Lower leg skin (tissue), 4 donors: Measurements from ENCODE around the gene CAMK2B. TPM values are rescaled to one million over a fixed set of nuclear protein-coding genes. Genes with fewer than 3 reads are reported as not detected.
A peak's percentile ranks its signal among the peaks of the same experiment; 100 is the strongest.

ENCODE experiments used
- DNase-seq, 2 donors: peaks; one replicate each; pipeline ENCODE4 v3.0.0-alpha.2; 2019; ENCODE audit warnings: low spot score in 2 of 2
- H3K4me3 ChIP-seq: fragments of 200-600 bp; sonication (generic); 2 replicates; pipeline ENCODE4 v1.5.1; 2017; ENCODE audit warnings: mild to moderate bottlenecking, low read depth; ENCODE audit not compliant: poor library complexity, severe bottlenecking
- POLR2A ChIP-seq, 2 donors: fragments of 450-650 bp; IDR thresholded peaks; one replicate each; pipeline ENCODE4 v1.6.1; 2016 to 2017; ENCODE audit warnings: antibody characterized with exemption in 2 of 2, mild to moderate bottlenecking in 1 of 2, moderate library complexity in 1 of 2
- WGBS, 2 donors: methylation state at CpG; one replicate each; pipeline ENCODE4 v1.1.5; 2018; 5-methylcytosine and 5-hydroxymethylcytosine counted together
- intact Hi-C: fragments of 100-400 bp; cut with DNase I; formaldehyde crosslinking; loops from one replicate; pipeline ENCODE4 v1.15.0; 2023; ENCODE audit warnings: low total_unique reads
- total RNA-seq, 4 donors: library from RNA; depleted of rRNA; stranded (reverse); fragments of >200 nt; gene quantifications; one replicate each; pipeline ENCODE4 v1.1.0, GENCODE V29; 2016
- TF ChIP-seq, protein P1 (sequence below), 3 donors: fragments of 450-650 bp; IDR thresholded peaks; one replicate each; pipeline ENCODE4 v1.5.1; 2016; ENCODE audit warnings: antibody characterized with exemption in 3 of 3, mild to moderate bottlenecking in 3 of 3, moderate library complexity in 2 of 3

Gene CAMK2B
- total RNA-seq, 4 donors from 2014 or later, result 0.04 to 2.6 (median 1.1) TPM

DNA sequence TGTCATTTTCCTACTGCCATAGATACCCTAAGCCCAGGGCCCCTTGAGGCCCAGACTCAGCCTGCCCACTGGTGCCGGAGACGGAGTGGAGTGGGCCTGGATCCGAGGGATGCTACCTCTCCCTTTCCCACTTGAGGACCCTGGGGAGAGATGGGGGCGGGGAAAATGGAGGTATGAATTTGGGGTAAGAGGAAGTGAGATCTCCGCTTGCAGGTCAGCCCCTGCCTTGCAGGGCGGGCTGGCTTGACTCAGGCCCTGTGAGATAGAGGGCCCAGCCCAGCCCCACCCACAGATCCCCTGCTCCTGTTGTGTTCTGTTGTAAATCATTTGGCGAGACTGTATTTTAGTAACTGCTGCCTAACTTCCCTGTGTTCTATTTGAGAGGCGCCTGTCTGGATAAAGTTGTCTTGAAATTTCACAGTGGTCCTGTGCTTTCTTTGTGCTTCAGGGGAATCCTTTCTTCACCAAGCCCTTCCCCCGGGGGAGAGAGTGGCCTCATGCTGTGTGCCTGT lies 111.5 kb downstream of the CAMK2B start:
- TF ChIP-seq POLR2A (IDR thresholded peaks at IDR 0.05), result no peak
- TF ChIP-seq, protein P1, sequence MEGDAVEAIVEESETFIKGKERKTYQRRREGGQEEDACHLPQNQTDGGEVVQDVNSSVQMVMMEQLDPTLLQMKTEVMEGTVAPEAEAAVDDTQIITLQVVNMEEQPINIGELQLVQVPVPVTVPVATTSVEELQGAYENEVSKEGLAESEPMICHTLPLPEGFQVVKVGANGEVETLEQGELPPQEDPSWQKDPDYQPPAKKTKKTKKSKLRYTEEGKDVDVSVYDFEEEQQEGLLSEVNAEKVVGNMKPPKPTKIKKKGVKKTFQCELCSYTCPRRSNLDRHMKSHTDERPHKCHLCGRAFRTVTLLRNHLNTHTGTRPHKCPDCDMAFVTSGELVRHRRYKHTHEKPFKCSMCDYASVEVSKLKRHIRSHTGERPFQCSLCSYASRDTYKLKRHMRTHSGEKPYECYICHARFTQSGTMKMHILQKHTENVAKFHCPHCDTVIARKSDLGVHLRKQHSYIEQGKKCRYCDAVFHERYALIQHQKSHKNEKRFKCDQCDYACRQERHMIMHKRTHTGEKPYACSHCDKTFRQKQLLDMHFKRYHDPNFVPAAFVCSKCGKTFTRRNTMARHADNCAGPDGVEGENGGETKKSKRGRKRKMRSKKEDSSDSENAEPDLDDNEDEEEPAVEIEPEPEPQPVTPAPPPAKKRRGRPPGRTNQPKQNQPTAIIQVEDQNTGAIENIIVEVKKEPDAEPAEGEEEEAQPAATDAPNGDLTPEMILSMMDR (IDR thresholded peaks at IDR 0.05), result no peak
- no peak overlapping the region for H3K4me3 ChIP-seq
- intact Hi-C loops, result no loop called here
- WGBS, 2 donors, result 81 to 85% methylated on average over 9 of the region's 9 CpGs
- DNase-seq, result peak in 1 of 2 donors; percentile 75

DNA sequence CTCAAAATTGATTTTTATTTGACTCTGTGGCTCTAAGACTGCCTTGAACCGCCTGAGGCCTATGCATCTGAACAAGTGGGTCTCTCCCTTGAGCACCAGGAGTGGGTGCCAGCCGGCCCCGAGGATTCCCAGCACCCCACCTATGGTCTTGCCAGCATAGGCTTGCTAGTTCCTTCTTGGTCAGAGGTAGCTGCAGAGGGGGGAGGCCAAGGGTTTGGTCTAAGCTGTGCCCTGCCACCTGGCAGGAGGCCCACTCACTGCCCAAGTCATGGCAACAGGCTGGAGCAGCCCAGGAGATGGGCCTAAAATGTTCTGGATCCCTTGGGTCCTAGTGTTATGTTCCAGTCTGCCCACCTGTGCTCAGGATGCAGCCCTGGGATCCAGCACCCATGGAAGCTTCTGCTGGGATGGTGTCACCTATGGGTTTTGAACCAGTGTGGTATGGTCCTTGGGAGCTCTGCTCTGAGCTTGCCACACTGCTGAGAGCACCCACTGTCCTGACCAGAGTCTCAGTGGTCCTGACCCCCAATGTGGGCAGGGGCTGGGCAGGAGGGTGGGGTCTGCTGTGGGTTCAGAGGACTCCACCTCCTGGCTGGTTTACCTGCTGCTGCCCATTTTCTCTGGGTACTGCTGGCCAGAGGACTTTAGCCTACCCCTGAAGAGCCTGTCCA lies 112.1 kb downstream of the CAMK2B start:
- DNase-seq, result peak in 1 of 2 donors; percentile 72
- 61 to 84% methylated on average over 3 of the region's 3 CpGs for WGBS, 2 donors

GRCh38 chr7:44212581-44213184 lies 112.7 kb downstream of the CAMK2B start:
- TF ChIP-seq, protein P1 (IDR thresholded peaks at IDR 0.05), result no peak
- TF ChIP-seq POLR2A (IDR thresholded peaks at IDR 0.05), result no peak
- DNase-seq, result peak in 1 of 2 donors; percentile 60
- no peak overlapping the region for H3K4me3 ChIP-seq
- WGBS, 2 donors, result 73 to 81% methylated on average over 6 to 7 of the region's 7 CpGs
- intact Hi-C loops, result no loop called here

More for the DNA sequence above, 112.1 kb downstream of the CAMK2B start:
- TF ChIP-seq, protein P1 (IDR thresholded peaks at IDR 0.05), result no peak
- TF ChIP-seq POLR2A (IDR thresholded peaks at IDR 0.05), result no peak
- intact Hi-C loops, result no loop called here
- no peak overlapping the region for H3K4me3 ChIP-seq

DNA sequence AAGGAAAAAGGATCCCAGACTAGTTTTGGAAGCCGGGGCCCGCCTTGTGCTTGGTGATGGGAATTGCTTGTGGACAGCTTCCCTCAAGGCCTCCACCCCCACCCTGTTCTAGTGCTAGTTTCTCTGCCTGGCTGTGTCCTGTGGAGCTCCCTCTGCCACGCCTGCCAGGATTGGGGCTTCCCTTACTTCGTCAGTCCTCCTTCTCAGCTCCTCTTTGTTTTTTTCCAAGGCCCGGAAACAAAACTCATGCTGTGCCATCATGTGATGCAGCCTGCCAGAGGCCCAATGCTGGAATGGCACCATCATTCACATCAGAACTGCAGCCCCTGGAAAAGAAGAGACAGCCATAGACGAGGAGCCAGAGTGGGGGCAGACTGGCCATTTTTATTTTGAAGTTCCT lies 113.4 kb downstream of the CAMK2B start:
- DNase-seq, result no peak
- WGBS, 2 donors, result 85 to 88% methylated on average over 6 of the region's 6 CpGs
- intact Hi-C loops, result no loop called here
- no peak for TF ChIP-seq POLR2A (IDR thresholded peaks at IDR 0.05)
- TF ChIP-seq, protein P1 (IDR thresholded peaks at IDR 0.05), result no peak
- no peak overlapping the region for H3K4me3 ChIP-seq

- no peak for TF ChIP-seq POLR2A (IDR thresholded peaks at IDR 0.05)
- TF ChIP-seq, protein P1 (IDR thresholded peaks at IDR 0.05), result no peak
- DNase-seq, result no peak
- WGBS, 2 donors, result 89 to 94% methylated on average over 10 of the region's 10 CpGs
- intact Hi-C loops, result no loop called here
- H3K4me3 ChIP-seq, result no peak overlapping the region
Measured at GRCh38 chr7:44211126-44211675, 114.2 kb downstream of the CAMK2B start.
